Peyer's patch (tissue), 4 donors: ENCODE results near the gene BOLL. TPM values are rescaled to one million over a fixed set of nuclear protein-coding genes. Genes with fewer than 3 reads are reported as not detected.
A peak's percentile ranks its signal among the peaks of the same experiment; 100 is the strongest.
"Not testable (repeated sequence)": the region's sequence is repeated elsewhere in the genome, so short reads cannot be mapped to it uniquely, and the experiment has no call there.

Experiments
- DNase-seq, 3 donors: peaks; one replicate each; pipeline ENCODE4 v3.0.0-alpha.2; 2017 to 2019
- H3K27ac ChIP-seq, 4 donors: fragments of 200-600 bp; sonication (generic); one replicate each; pipeline ENCODE4 v1.5.1; 2016 to 2019
- H3K27me3 ChIP-seq, 2 donors: fragments of 200-600 bp; sonication (generic); one replicate each; pipeline ENCODE4 v1.5.1; 2019
- H3K36me3 ChIP-seq, 3 donors: fragments of 200-600 bp; sonication (generic); one replicate each; pipeline ENCODE4 v1.5.1; 2016 to 2019
- H3K4me1 ChIP-seq, 4 donors: fragments of 200-600 bp; sonication (generic); one replicate each; pipeline ENCODE4 v1.5.1; 2016 to 2019
- H3K4me3 ChIP-seq, 4 donors: fragments of 200-600 bp; sonication (generic); 1 replicate in 3 of 4; 2 replicates in 1 of 4; pipeline ENCODE4 v1.5.1; 2016 to 2019; ENCODE audit warnings: mild to moderate bottlenecking in 1 of 4
- H3K9me3 ChIP-seq, 4 donors: fragments of 200-600 bp; sonication (generic); one replicate each; pipeline ENCODE4 v1.5.1; 2016 to 2019; ENCODE audit warnings: mild to moderate bottlenecking in 1 of 4
- CTCF ChIP-seq, 6 experiments: fragments of 450-650 bp in 4 of 6; fragments of 200-600 bp in 2 of 6; sonication (generic) in 1 of 6; IDR thresholded peaks; one replicate each; pipeline ENCODE4 v1.5.1; 2017 to 2019; ENCODE audit warnings: antibody characterized with exemption in 6 of 6, mild to moderate bottlenecking in 3 of 6, moderate library complexity in 1 of 6
- POLR2A ChIP-seq, 2 donors: fragments of 450-650 bp; IDR thresholded peaks; one replicate each; pipeline ENCODE4 v1.5.1; 2017; ENCODE audit warnings: antibody characterized with exemption in 2 of 2, mild to moderate bottlenecking in 2 of 2, moderate library complexity in 2 of 2
- total RNA-seq, 4 donors: library from RNA; depleted of rRNA; stranded (reverse); fragments of >200 nt; gene quantifications; one replicate each; pipeline ENCODE4 v1.1.0, GENCODE V29; 2016

The BOLL gene, protein sequence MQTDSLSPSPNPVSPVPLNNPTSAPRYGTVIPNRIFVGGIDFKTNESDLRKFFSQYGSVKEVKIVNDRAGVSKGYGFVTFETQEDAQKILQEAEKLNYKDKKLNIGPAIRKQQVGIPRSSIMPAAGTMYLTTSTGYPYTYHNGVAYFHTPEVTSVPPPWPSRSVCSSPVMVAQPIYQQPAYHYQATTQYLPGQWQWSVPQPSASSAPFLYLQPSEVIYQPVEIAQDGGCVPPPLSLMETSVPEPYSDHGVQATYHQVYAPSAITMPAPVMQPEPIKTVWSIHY
- not detected for total RNA-seq

DNA sequence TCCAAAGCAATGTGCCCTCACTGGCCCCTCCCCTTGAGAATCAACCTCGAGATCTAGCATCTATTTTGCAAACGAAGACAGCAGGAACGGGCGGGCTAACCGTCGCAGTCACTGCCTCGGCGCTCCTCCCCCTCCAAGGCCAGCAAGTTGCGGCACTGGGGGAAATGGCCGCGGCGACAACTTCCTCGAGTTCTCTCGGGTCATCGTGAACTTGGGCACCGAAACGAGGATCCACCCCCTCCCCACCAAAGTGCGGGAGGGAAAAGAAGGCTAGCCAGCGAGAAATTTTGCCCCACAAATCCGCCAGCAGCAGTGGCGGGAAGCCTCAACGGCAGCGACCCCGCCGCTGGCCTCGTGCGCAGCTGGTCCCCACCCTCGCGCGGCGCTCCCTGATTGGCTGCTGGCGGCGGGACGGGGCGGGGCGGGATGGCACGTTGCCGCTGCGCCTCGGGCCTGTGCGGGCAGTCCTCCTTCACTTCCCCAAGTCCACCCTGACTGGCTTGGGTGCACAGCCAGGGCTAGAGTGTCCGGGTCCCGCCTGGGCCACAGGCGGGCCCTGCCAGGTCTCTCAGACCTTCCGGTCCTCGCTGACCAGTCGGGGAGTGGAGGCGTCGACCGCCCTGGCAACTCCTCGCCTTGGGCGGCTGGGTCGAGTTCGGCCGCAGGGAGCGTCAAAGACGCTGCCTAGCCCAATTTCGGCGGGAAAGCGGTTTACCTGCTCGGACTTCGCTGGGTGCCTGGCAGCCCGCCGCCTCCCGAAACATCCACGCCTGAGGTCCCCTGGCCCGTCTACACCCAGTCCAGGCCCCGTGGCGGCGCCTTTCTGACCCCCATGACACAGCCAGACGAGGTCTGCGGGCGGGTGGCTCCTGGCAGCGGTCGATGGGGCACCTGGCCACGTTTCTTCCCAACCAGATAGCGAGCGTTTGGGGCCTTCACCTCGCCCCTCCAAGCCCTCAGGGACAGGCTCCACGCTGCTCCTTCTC is at the start of gene BOLL:
Gene BOLL (minus strand): TSS at position 364 of the 986 bp plus-strand sequence. CDS start 3,469 bp downstream, outside the sequence.
- Histone ChIP-seq H3K4me3 (peak within 1 kb of the TSS; percentile 18 to 49 (median 43)), H3K27ac (no peak within 1 kb of the TSS), H3K9me3 (no peaks in the 10 kb centered on the region), H3K36me3 (no peaks in the 10 kb centered on the region), H3K27me3 (peaks cover 0 to 9% of the 10 kb centered on the region in 2 donors), H3K4me1 (peaks cover 0 to 11% (median 0%) of the 10 kb centered on the region in 4 donors)
- no peak for DNase-seq
- TF ChIP-seq CTCF (IDR thresholded peaks at IDR 0.05) (no peak), POLR2A (IDR thresholded peaks at IDR 0.05) (no peak)

GRCh38 chr2:197834771-197835170 is 49.7 kb upstream of the BOLL start:
- not testable (repeated sequence) for H3K36me3 ChIP-seq, H3K9me3 ChIP-seq, H3K27me3 ChIP-seq, H3K4me3 ChIP-seq, H3K4me1 ChIP-seq, DNase-seq, H3K27ac ChIP-seq

GRCh38 chr2:197828464-197829135 is 43.5 kb upstream of the BOLL start:
- H3K4me1 ChIP-seq, result no peaks in the 10 kb centered on the region
- DNase-seq, result no peak
- TF ChIP-seq CTCF (IDR thresholded peaks at IDR 0.05), result no peak
- no peak for TF ChIP-seq POLR2A (IDR thresholded peaks at IDR 0.05)
- H3K27ac ChIP-seq, result no peak overlapping the region
- no peaks in the 10 kb centered on the region for H3K27me3 ChIP-seq
- no peaks in the 10 kb centered on the region for H3K36me3 ChIP-seq
- H3K4me3 ChIP-seq, result no peak overlapping the region
- no peaks in the 10 kb centered on the region for H3K9me3 ChIP-seq

GRCh38 chr2:197827618-197828017 is 42.5 kb upstream of the BOLL start:
- no peaks in the 10 kb centered on the region for H3K36me3 ChIP-seq
- H3K4me1 ChIP-seq, result no peaks in the 10 kb centered on the region
- H3K27ac ChIP-seq, result no peak overlapping the region
- H3K27me3 ChIP-seq, result no peaks in the 10 kb centered on the region
- H3K4me3 ChIP-seq, result no peak overlapping the region
- no peaks in the 10 kb centered on the region for H3K9me3 ChIP-seq
- no peak for DNase-seq
- TF ChIP-seq POLR2A (IDR thresholded peaks at IDR 0.05) (no peak), CTCF (IDR thresholded peaks at IDR 0.05) (no peak)

DNA sequence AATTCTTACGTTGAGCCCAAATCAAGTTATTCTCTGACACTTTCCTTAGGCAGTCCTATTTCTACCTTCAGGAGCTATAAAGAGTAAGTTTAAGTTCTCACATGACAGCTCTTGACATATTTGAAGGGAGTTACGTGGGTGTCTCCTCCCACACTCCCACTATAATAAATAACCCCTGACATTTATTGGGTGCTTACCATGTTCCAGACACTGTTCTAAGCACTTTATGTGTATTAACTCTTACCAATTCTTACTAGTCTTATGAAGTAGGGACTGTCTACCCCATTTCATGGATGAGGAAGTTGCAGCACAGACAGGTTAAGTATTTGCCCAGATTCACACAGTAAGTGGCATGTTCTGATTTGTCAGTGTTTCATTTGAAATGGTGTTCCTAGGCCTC is 37.2 kb upstream of the BOLL start:
- Histone ChIP-seq H3K4me3 (no peak overlapping the region), H3K9me3 (no peaks in the 10 kb centered on the region), H3K27me3 (no peaks in the 10 kb centered on the region), H3K36me3 (no peaks in the 10 kb centered on the region), H3K27ac (no peak overlapping the region), H3K4me1 (no peaks in the 10 kb centered on the region)
- no peak for DNase-seq
- no peak for TF ChIP-seq CTCF (IDR thresholded peaks at IDR 0.05)
- no peak for TF ChIP-seq POLR2A (IDR thresholded peaks at IDR 0.05)
